PC-3 (cell line): ENCODE results near the gene RABGEF1. TPM values are rescaled to one million over a fixed set of nuclear protein-coding genes. Genes with fewer than 3 reads are reported as not detected.
A peak's percentile ranks its signal among the peaks of the same experiment; 100 is the strongest.
"Not testable (repeated sequence)": the region's sequence is repeated elsewhere in the genome, so short reads cannot be mapped to it uniquely, and the experiment has no call there.

Experiments used
- ATAC-seq: fragments of 200-7000 bp; cut with Tn5 transposase; 2 replicates; pipeline ENCODE4 v1.9.1; 2020; ENCODE audit warnings: mild to moderate bottlenecking, moderate library complexity
- BruUV-seq: library from RNA; stranded (reverse); fragments of 400-500 nt; replicated peaks from 2 replicates; lab custom pipeline; 2021; lab: Mats Ljungman, UMichigan
- CTCF ChIA-PET: fragments of 300-600 bp; sonication (Branson Sonifier 250); formaldehyde crosslinking; loops from one replicate; lab custom pipeline; 2022; ENCODE audit warnings: antibody characterized with exemption; lab: Charles Lee
- POLR2A ChIA-PET: fragments of 300-600 bp; sonication (Branson Sonifier 250); formaldehyde crosslinking; loops from one replicate; lab custom pipeline; 2022; ENCODE audit warnings: antibody characterized with exemption; ENCODE audit not compliant: unreplicated experiment; lab: Charles Lee
- DNase-seq: peaks from one replicate; pipeline ENCODE4 v3.0.0-alpha.2; 2015
- H2AFZ ChIP-seq: fragments of 300-600 bp; sonication (generic); 2 replicates; pipeline ENCODE4 v1.6.0; 2016; ENCODE audit warnings: antibody characterized with exemption, low read length
- H3F3A ChIP-seq: fragments of 300-600 bp; sonication (generic); one replicate; pipeline ENCODE4 v1.6.0; 2017; ENCODE audit warnings: antibody characterized with exemption, low read length, control low read depth, mild to moderate bottlenecking; ENCODE audit not compliant: unreplicated experiment
- H3K27ac ChIP-seq: fragments of 300-600 bp; sonication (generic); 2 replicates; pipeline ENCODE4 v1.5.1; 2016; ENCODE audit warnings: mild to moderate bottlenecking, low read length
- H3K27me3 ChIP-seq: fragments of 300-600 bp; sonication (generic); 2 replicates; pipeline ENCODE4 v1.6.1; 2016; ENCODE audit warnings: low read length, mixed read lengths
- H3K36me3 ChIP-seq: fragments of 300-600 bp; sonication (generic); 2 replicates; pipeline ENCODE4 v1.6.1; 2016; ENCODE audit warnings: low read depth, mixed run types, low read length, mixed read lengths
- H3K4me1 ChIP-seq: fragments of 300-600 bp; sonication (generic); 2 replicates; pipeline ENCODE4 v1.5.1; 2016; ENCODE audit warnings: low read length; ENCODE audit not compliant: insufficient read depth
- H3K4me2 ChIP-seq: fragments of 300-600 bp; sonication (generic); 2 replicates; pipeline ENCODE4 v1.6.0; 2016; ENCODE audit warnings: low read length
- H3K4me3 ChIP-seq: fragments of 300-600 bp; sonication (generic); 2 replicates; pipeline ENCODE4 v1.5.1; 2016; ENCODE audit warnings: mild to moderate bottlenecking, low read length, mixed read lengths
- H3K79me2 ChIP-seq: fragments of 300-600 bp; sonication (generic); 2 replicates; pipeline ENCODE4 v1.6.1; 2017; ENCODE audit warnings: low read length, mixed read lengths
- H3K9ac ChIP-seq: fragments of 300-600 bp; sonication (generic); 2 replicates; pipeline ENCODE4 v1.6.0; 2016; ENCODE audit warnings: mild to moderate bottlenecking, low read length
- H3K9me2 ChIP-seq: fragments of 300-600 bp; sonication (generic); replicated peaks from 2 replicates; pipeline ENCODE4 v1.6.1; 2016; ENCODE audit warnings: mixed run types, low read length, mixed read lengths
- H3K9me3 ChIP-seq: fragments of 300-600 bp; sonication (generic); 2 replicates; pipeline ENCODE4 v1.6.1; 2016; ENCODE audit warnings: low read length, mixed read lengths
- H4K20me1 ChIP-seq: fragments of 300-600 bp; sonication (generic); 2 replicates; pipeline ENCODE4 v1.6.1; 2016; ENCODE audit warnings: low read length, mixed read lengths
- EZH2 ChIP-seq: fragments of 300-600 bp; sonication (generic); IDR thresholded peaks from one replicate; pipeline ENCODE4 v1.6.1; 2017; ENCODE audit warnings: antibody characterized with exemption, mild to moderate bottlenecking, low read length; ENCODE audit not compliant: unreplicated experiment
- EZH2phosphoT487 ChIP-seq: fragments of 300-600 bp; sonication (generic); IDR thresholded peaks from 2 replicates; pipeline ENCODE4 v1.6.1; 2018; ENCODE audit warnings: mild to moderate bottlenecking, antibody characterized with exemption, low read length, borderline replicate concordance
- intact Hi-C: fragments of 100-400 bp; cut with micrococcal nuclease; formaldehyde crosslinking; loops from 2 replicates; pipeline ENCODE4 v1.9.0; 2023
- total RNA-seq: library from RNA; depleted of rRNA; stranded (reverse); fragments of >200 nt; gene quantifications from 2 replicates; pipeline ENCODE4 v1.2.3, GENCODE V29; 2014
- TF ChIP-seq, protein P1 (sequence below): fragments of 300-600 bp; sonication (generic); conservative IDR thresholded peaks from 2 replicates; pipeline ENCODE4 v1.5.1; 2017; ENCODE audit warnings: antibody characterized with exemption, low read depth, mild to moderate bottlenecking, low read length

RABGEF1 gene
- total RNA-seq, 1 experiment from 2014 or later, result 19.8 TPM

DNA sequence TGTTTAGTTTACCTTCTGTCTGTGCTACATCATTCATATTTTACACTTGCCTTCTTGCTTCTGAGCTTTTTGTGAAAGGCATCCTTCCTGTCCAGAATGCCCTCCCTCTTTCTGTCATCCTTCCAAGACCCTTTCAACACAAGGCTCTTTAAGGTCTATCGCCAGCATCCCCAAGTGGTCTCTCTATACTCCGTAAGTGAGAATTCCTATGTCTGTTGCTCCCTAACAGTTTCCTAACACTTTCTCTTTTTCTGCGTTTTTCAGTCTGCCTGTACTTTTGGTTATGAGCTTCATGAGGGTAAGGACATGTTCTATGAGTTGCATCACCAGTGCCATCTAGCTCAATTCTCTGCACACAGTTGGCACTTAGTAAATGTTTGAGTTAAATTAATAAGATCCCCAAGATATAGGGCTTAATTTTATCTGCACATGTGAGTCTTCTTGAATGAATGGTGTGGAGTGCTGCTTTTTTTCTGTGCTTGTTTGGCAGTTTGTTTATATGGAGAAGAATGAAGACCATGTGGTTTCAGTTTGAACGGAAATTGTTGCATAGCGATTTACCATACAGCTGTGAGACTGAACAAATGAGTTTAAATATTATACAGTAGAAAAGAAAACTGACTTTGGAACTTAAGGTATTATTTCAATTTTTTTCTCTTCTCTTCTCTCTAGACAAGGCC, 29.4 kb downstream of the RABGEF1 start:
- TF ChIP-seq EZH2phosphoT487 (no peak), EZH2 (no peak)
- TF ChIP-seq, protein P1, sequence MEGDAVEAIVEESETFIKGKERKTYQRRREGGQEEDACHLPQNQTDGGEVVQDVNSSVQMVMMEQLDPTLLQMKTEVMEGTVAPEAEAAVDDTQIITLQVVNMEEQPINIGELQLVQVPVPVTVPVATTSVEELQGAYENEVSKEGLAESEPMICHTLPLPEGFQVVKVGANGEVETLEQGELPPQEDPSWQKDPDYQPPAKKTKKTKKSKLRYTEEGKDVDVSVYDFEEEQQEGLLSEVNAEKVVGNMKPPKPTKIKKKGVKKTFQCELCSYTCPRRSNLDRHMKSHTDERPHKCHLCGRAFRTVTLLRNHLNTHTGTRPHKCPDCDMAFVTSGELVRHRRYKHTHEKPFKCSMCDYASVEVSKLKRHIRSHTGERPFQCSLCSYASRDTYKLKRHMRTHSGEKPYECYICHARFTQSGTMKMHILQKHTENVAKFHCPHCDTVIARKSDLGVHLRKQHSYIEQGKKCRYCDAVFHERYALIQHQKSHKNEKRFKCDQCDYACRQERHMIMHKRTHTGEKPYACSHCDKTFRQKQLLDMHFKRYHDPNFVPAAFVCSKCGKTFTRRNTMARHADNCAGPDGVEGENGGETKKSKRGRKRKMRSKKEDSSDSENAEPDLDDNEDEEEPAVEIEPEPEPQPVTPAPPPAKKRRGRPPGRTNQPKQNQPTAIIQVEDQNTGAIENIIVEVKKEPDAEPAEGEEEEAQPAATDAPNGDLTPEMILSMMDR, result no peak
- intact Hi-C loops, result no loop called here
- DNase-seq, result no peak
- Histone ChIP-seq H3K4me1 (peaks cover 10% of the 10 kb centered on the region), H3K27me3 (no peaks in the 10 kb centered on the region), H3K27ac (no peak overlapping the region), H3K4me2 (no peak overlapping the region), H3K9ac (no peak overlapping the region), H3K79me2 (peaks cover 73% of the 10 kb centered on the region), H2AFZ (no peak overlapping the region), H3K9me3 (no peaks in the 10 kb centered on the region), H3K4me3 (no peak overlapping the region), H4K20me1 (peaks cover 26% of the 10 kb centered on the region), H3K9me2 (no peaks in the 10 kb centered on the region), H3F3A (peaks cover 4% of the 10 kb centered on the region), H3K36me3 (peaks cover 7% of the 10 kb centered on the region; the same call in 1 of the 2 replicates)
- no TSS peak for BruUV-seq
- no peak for ATAC-seq
- ChIA-PET CTCF (no interaction called here), POLR2A (no interaction called here)

- Histone ChIP-seq H4K20me1 (peaks cover 18% of the 10 kb centered on the region), H3K4me1 (peaks cover 10% of the 10 kb centered on the region), H3K79me2 (peaks cover 62% of the 10 kb centered on the region), H3K9me3 (no peaks in the 10 kb centered on the region), H3K4me3 (no peak overlapping the region), H3K36me3 (peaks cover 17% of the 10 kb centered on the region), H2AFZ (no peak overlapping the region), H3F3A (peaks cover 4% of the 10 kb centered on the region), H3K9me2 (no peaks in the 10 kb centered on the region), H3K9ac (no peak overlapping the region), H3K27ac (no peak overlapping the region), H3K4me2 (no peak overlapping the region), H3K27me3 (no peaks in the 10 kb centered on the region)
- BruUV-seq, result no TSS peak
- CTCF ChIA-PET, result no interaction called here
- intact Hi-C loops, result loop anchor here (2.0 kb wide), 1 partner anchor 31 kb away; the partner anchor contains the start of gene RABGEF1
- TF ChIP-seq EZH2, result no peak
- DNase-seq (no peak), ATAC-seq (no peak)
- POLR2A ChIA-PET, result interaction anchor here (0.6 kb wide), 1 partner anchor 252 kb away, joined by 3 read pairs; no protein-coding TSS in a partner anchor
Observed at GRCh38 chr7:66771795-66772194, 31.3 kb downstream of the RABGEF1 start.

- H3K9ac ChIP-seq, H3K27me3 ChIP-seq, H3F3A ChIP-seq, H3K4me1 ChIP-seq, H3K9me2 ChIP-seq, CTCF ChIA-PET, H3K27ac ChIP-seq, H3K4me2 ChIP-seq, ATAC-seq, H3K9me3 ChIP-seq, POLR2A ChIA-PET, H2AFZ ChIP-seq, BruUV-seq, DNase-seq, H3K4me3 ChIP-seq: not testable (repeated sequence)
- Histone ChIP-seq H3K79me2 (peaks cover 47% of the 10 kb centered on the region), H4K20me1 (peaks cover 18% of the 10 kb centered on the region), H3K36me3 (peaks cover 29% of the 10 kb centered on the region)
- intact Hi-C loops, result loop anchor here (2.0 kb wide), 1 partner anchor 33 kb away; the partner anchor contains the start of gene RABGEF1
Observed at GRCh38 chr7:66773744-66774143, 33.2 kb downstream of the RABGEF1 start.

- CTCF ChIA-PET, H3K9me2 ChIP-seq, intact Hi-C loops, BruUV-seq, H3K4me3 ChIP-seq, H3K27me3 ChIP-seq, H3K4me2 ChIP-seq, ATAC-seq, H3K27ac ChIP-seq, H2AFZ ChIP-seq, H3K9me3 ChIP-seq, H3F3A ChIP-seq, POLR2A ChIA-PET, H3K9ac ChIP-seq: not testable (repeated sequence)
- H3K4me1 ChIP-seq, result peaks cover 16% of the 10 kb centered on the region
- DNase-seq, result peak; percentile 17
- H3K36me3 ChIP-seq, result peaks cover 31% of the 10 kb centered on the region
- H4K20me1 ChIP-seq, result peaks cover 11% of the 10 kb centered on the region
- peaks cover 25% of the 10 kb centered on the region for H3K79me2 ChIP-seq
Observed at GRCh38 chr7:66776383-66776782, 35.9 kb downstream of the RABGEF1 start.
